K562 treated with DMSO at 1 percent for 24 hours (cell line): ENCODE measurements around the gene GALNT2. TPM values are rescaled to one million over a fixed set of nuclear protein-coding genes. Genes with fewer than 3 reads are reported as not detected.

Source experiments
- total RNA-seq: library from RNA; unstranded; fragments of 300-600 nt; gene quantifications from 2 replicates; pipeline ENCODE4 v1.2.3, GENCODE V29; 2022; ENCODE audit warnings: low read depth; ENCODE audit not compliant: insufficient read depth

The GALNT2 gene
- total RNA-seq, result 65.1 and 65.3 TPM in 2 replicates

DNA sequence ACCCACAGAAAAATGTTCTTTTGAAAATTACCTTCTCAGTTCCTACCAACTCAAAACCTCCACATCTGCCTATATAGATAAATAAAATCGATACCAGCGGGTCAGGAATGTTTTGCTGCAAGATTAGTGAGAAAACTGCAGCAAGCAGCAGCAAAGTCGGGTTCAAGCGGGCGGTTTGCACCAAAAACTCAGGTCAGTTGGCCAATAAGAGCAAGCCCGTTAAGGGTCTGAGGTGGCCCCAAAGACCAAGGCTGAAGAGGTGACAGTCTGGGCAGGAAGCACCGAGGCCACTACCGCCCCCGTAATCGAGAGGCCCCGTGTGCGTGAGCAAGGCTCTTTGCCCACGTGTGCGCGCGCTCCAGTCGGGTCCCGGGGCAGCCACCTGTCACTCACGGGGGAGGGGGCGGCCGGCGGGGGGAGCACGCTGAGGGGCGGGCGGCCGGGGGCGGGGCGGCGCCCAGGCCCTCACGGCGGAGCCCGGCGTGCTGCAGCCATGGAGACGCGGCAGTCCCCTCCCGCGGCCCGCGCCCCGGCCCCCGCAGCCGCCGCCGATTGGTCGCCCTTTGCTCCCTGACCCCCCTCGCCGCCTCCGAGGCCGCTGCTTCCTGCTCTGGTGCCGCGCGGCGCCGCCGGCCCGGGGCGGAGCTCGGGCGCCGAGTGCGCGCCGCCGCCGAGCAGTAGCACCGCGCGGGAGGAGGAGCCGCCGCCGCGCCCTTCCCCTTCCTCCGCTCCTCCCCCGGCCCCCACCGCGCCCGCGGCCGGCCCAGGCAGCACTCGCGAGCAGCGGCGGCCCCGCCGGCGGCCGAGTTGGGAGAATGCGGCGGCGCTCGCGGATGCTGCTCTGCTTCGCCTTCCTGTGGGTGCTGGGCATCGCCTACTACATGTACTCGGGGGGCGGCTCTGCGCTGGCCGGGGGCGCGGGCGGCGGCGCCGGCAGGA is at the start of gene GALNT2:
GALNT2 (plus strand) TSS at position 773 of the 939 bp plus-strand sequence; CDS start at position 816, 43 bp downstream.

